ENCODE measurements around the gene TUBE1.

- TF ChIP-seq CTCF (IDR thresholded peaks at IDR 0.05; ENCODE audit: low read length) (no peak), EZH2phosphoT487 (IDR thresholded peaks at IDR 0.05; ENCODE audit: low read length) (no peak), EZH2 (optimal IDR thresholded peaks at IDR 0.05; ENCODE audit: low read depth, low read length) (no peak)
Measured at GRCh38 chr6:112021691-112022310, 65.5 kb downstream of the TUBE1 start.
